ENCODE results near the gene CORO2B.

CORO2B gene

GRCh38 chr15:68682330-68682729 is 103.5 kb downstream of the CORO2B start:
- Histone ChIP-seq H3K27me3 (ENCODE audit: control insufficient read depth, insufficient read depth, low read length) (no peaks in the 10 kb centered on the region), H3K4me3 (ENCODE audit: low read depth, low read length) (no peak overlapping the region), H2AFZ (no peak overlapping the region), H3K36me3 (ENCODE audit: control insufficient read depth, insufficient read depth, low read length) (no peaks in the 10 kb centered on the region), H3K9ac (no peak overlapping the region), H3K9me3 (ENCODE audit: control insufficient read depth, low read length) (no peaks in the 10 kb centered on the region), H3K79me2 (no peaks in the 10 kb centered on the region), H3K27ac (no peak overlapping the region), H3K4me2 (ENCODE audit: low read length) (no peak overlapping the region), H3K4me1 (no peaks in the 10 kb centered on the region)
- TF ChIP-seq, protein P1, sequence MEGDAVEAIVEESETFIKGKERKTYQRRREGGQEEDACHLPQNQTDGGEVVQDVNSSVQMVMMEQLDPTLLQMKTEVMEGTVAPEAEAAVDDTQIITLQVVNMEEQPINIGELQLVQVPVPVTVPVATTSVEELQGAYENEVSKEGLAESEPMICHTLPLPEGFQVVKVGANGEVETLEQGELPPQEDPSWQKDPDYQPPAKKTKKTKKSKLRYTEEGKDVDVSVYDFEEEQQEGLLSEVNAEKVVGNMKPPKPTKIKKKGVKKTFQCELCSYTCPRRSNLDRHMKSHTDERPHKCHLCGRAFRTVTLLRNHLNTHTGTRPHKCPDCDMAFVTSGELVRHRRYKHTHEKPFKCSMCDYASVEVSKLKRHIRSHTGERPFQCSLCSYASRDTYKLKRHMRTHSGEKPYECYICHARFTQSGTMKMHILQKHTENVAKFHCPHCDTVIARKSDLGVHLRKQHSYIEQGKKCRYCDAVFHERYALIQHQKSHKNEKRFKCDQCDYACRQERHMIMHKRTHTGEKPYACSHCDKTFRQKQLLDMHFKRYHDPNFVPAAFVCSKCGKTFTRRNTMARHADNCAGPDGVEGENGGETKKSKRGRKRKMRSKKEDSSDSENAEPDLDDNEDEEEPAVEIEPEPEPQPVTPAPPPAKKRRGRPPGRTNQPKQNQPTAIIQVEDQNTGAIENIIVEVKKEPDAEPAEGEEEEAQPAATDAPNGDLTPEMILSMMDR (IDR thresholded peaks at IDR 0.05): no peak

DNA sequence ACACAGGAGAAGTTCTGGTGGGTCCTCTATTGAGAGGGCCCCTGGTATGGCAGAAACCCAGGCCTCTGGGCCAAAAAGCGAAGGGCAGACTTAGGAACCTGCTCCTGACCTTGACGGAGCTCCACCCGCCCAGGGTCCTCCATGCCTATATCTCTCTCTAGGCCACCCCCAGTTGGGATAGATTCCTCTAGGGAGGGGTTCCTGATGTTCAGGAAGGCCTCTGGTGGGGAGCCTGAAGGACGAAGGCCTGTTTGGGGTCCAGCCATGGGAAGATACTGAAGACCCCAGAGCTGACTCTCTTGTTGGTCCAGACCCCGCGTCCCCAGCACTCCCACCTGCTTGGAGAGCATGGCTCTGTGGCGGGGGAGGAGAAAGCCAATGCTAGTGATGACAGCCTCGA is 104.2 kb downstream of the CORO2B start:
- Histone ChIP-seq H3K36me3 (ENCODE audit: control insufficient read depth, insufficient read depth, low read length) (no peaks in the 10 kb centered on the region), H2AFZ (no peak overlapping the region), H3K27me3 (ENCODE audit: control insufficient read depth, insufficient read depth, low read length) (no peaks in the 10 kb centered on the region), H3K4me1 (no peaks in the 10 kb centered on the region), H3K4me2 (ENCODE audit: low read length) (no peak overlapping the region), H3K9me3 (ENCODE audit: control insufficient read depth, low read length) (no peaks in the 10 kb centered on the region), H3K4me3 (ENCODE audit: low read depth, low read length) (no peak overlapping the region), H3K79me2 (no peaks in the 10 kb centered on the region), H3K9ac (no peak overlapping the region), H3K27ac (no peak overlapping the region)
- TF ChIP-seq, protein P1 (IDR thresholded peaks at IDR 0.05): no peak

DNA sequence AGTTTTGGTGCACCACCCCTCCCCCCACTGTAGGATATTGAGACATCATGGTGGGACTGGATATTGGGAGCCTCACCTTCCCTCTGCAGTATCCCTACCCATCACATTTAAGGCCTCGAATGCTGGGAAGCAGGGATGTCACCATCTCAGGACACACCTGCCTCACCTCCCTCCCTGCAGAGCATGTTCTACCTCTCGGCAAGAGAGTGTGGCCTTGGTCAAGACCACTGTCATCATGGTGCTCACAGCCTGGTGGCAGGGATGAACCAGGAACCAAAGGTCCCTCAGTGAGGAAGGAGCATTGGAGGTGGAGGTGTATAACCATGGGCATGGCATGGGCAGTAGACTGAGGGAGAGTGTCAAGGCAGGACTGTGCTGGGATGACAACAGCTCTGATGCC is 104.8 kb downstream of the CORO2B start:
- H2AFZ ChIP-seq: no peak overlapping the region
- no peak overlapping the region for H3K4me2 ChIP-seq (ENCODE audit: low read length)
- no peaks in the 10 kb centered on the region for H3K27me3 ChIP-seq (ENCODE audit: control insufficient read depth, insufficient read depth, low read length)
- H3K9me3 ChIP-seq (ENCODE audit: control insufficient read depth, low read length): no peaks in the 10 kb centered on the region
- H3K4me1 ChIP-seq: no peaks in the 10 kb centered on the region
- H3K27ac ChIP-seq: no peak overlapping the region
- no peak overlapping the region for H3K9ac ChIP-seq
- H3K79me2 ChIP-seq: no peaks in the 10 kb centered on the region
- TF ChIP-seq, protein P1 (IDR thresholded peaks at IDR 0.05): no peak
- no peak overlapping the region for H3K4me3 ChIP-seq (ENCODE audit: low read depth, low read length)
- H3K36me3 ChIP-seq (ENCODE audit: control insufficient read depth, insufficient read depth, low read length): no peaks in the 10 kb centered on the region

GRCh38 chr15:68684476-68684875 is 105.7 kb downstream of the CORO2B start:
- Histone ChIP-seq H3K4me1 (no peaks in the 10 kb centered on the region), H3K9ac (no peak overlapping the region), H3K4me2 (ENCODE audit: low read length) (no peak overlapping the region), H2AFZ (no peak overlapping the region), H3K36me3 (ENCODE audit: control insufficient read depth, insufficient read depth, low read length) (no peaks in the 10 kb centered on the region), H3K4me3 (ENCODE audit: low read depth, low read length) (no peak overlapping the region), H3K9me3 (ENCODE audit: control insufficient read depth, low read length) (no peaks in the 10 kb centered on the region), H3K27me3 (ENCODE audit: control insufficient read depth, insufficient read depth, low read length) (no peaks in the 10 kb centered on the region), H3K79me2 (no peaks in the 10 kb centered on the region), H3K27ac (no peak overlapping the region)
- TF ChIP-seq, protein P1 (IDR thresholded peaks at IDR 0.05): no peak

- peak overlapping the region; percentile 40 for H2AFZ ChIP-seq
- TF ChIP-seq, protein P1 (IDR thresholded peaks at IDR 0.05): no peak
- H3K9me3 ChIP-seq (ENCODE audit: control insufficient read depth, low read length): no peaks in the 10 kb centered on the region
- H3K27ac ChIP-seq: peak overlapping the region; percentile 33
- no peak overlapping the region for H3K4me2 ChIP-seq (ENCODE audit: low read length)
- H3K4me1 ChIP-seq: no peaks in the 10 kb centered on the region
- H3K27me3 ChIP-seq (ENCODE audit: control insufficient read depth, insufficient read depth, low read length): no peaks in the 10 kb centered on the region
- H3K9ac ChIP-seq: no peak overlapping the region
- no peak overlapping the region for H3K4me3 ChIP-seq (ENCODE audit: low read depth, low read length)
- H3K36me3 ChIP-seq (ENCODE audit: control insufficient read depth, insufficient read depth, low read length): no peaks in the 10 kb centered on the region
- no peaks in the 10 kb centered on the region for H3K79me2 ChIP-seq
Observed at GRCh38 chr15:68687136-68687735, 108.4 kb downstream of the CORO2B start.

All from parathyroid adenoma (tissue), 2 donors.